ENCODE results near the gene RAB6A. TPM values are rescaled to one million over a fixed set of nuclear protein-coding genes. Genes with fewer than 3 reads are reported as not detected.

The RAB6A gene
- total RNA-seq, 1 experiment from 2014 or later, result 142 TPM

GRCh38 chr11:73652046-73652730 is 108.7 kb downstream of the RAB6A start:
- Histone ChIP-seq H4K20me1 (ENCODE audit: insufficient read depth) (no peaks in the 10 kb centered on the region), H3K36me3 (ENCODE audit: low read depth) (no peaks in the 10 kb centered on the region), H3K4me1 (replicated peaks; ENCODE audit: insufficient read depth) (peaks cover 7% of the 10 kb centered on the region), H3K27me3 (ENCODE audit: insufficient read depth, low read depth) (no peaks in the 10 kb centered on the region), H3K79me2 (ENCODE audit: low read depth) (no peaks in the 10 kb centered on the region), H3K9me2 (ENCODE audit: insufficient read depth) (no peaks in the 10 kb centered on the region), H3K27ac (no peak overlapping the region), H3K9me3 (ENCODE audit: insufficient read depth, low read depth) (no peaks in the 10 kb centered on the region), H2AFZ (no peak overlapping the region), H3K4me3 (no peak overlapping the region), H3K4me2 (no peak overlapping the region), H3F3A (ENCODE audit: insufficient read depth, low read depth) (peaks cover 4% of the 10 kb centered on the region; the same call in 1 of the 2 replicates)
- ChIA-PET POLR2A (ENCODE audit: unreplicated experiment) (no interaction called here), CTCF (no interaction called here)
- TF ChIP-seq EZH2 (IDR thresholded peaks at IDR 0.05; ENCODE audit: low read depth), result no peak
- no peak for TF ChIP-seq CTCF (conservative IDR thresholded peaks at IDR 0.05)
- BruUV-seq (replicated peaks), result no TSS peak
- peak in 1 of 2 experiments; percentile 10 for DNase-seq
- intact Hi-C loops (cut with micrococcal nuclease; ENCODE audit: unreplicated experiment), result no loop called here

- no peak for TF ChIP-seq EZH2 (IDR thresholded peaks at IDR 0.05; ENCODE audit: low read depth)
- TF ChIP-seq CTCF (conservative IDR thresholded peaks at IDR 0.05), result no peak
- Histone ChIP-seq H4K20me1 (ENCODE audit: insufficient read depth) (no peaks in the 10 kb centered on the region), H3K4me1 (replicated peaks; ENCODE audit: insufficient read depth) (peaks cover 7% of the 10 kb centered on the region), H3F3A (ENCODE audit: insufficient read depth, low read depth) (peaks cover 4% of the 10 kb centered on the region; the same call in 1 of the 2 replicates), H2AFZ (no peak overlapping the region), H3K36me3 (ENCODE audit: low read depth) (no peaks in the 10 kb centered on the region), H3K79me2 (ENCODE audit: low read depth) (no peaks in the 10 kb centered on the region), H3K9me3 (ENCODE audit: insufficient read depth, low read depth) (no peaks in the 10 kb centered on the region), H3K4me3 (no peak overlapping the region), H3K27me3 (ENCODE audit: insufficient read depth, low read depth) (no peaks in the 10 kb centered on the region), H3K4me2 (no peak overlapping the region), H3K27ac (no peak overlapping the region), H3K9me2 (ENCODE audit: insufficient read depth) (no peaks in the 10 kb centered on the region)
- CTCF ChIA-PET, result no interaction called here
- BruUV-seq (replicated peaks), result no TSS peak
- intact Hi-C loops (cut with micrococcal nuclease; ENCODE audit: unreplicated experiment), result no loop called here
- DNase-seq, result no peak
- POLR2A ChIA-PET (ENCODE audit: unreplicated experiment), result no interaction called here
Measured at GRCh38 chr11:73651661-73652045, 109.2 kb downstream of the RAB6A start.

DNA sequence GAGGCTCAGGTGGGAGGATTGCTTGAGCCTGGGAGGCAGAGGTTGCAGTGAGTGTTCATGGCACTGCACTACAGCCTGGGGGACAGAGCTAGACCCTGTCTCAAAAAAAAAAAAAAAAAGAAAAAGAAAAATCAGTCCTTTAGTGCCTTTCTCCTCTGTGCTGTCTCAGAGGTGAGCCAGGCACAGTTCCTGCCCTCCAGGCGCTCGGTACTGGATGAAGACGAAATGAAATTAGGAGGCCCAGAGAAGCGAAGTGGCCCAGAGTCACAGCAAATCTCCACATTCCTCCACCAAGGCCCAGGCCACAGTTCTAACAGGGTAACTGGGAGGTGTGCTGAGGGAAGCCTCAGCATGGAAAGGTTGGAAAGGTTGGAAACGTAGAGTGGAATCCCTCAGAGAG is 109.6 kb downstream of the RAB6A start:
- Histone ChIP-seq H4K20me1 (ENCODE audit: insufficient read depth) (no peaks in the 10 kb centered on the region), H3F3A (ENCODE audit: insufficient read depth, low read depth) (peaks cover 4% of the 10 kb centered on the region; the same call in 1 of the 2 replicates), H2AFZ (no peak overlapping the region), H3K9me3 (ENCODE audit: insufficient read depth, low read depth) (no peaks in the 10 kb centered on the region), H3K27me3 (ENCODE audit: insufficient read depth, low read depth) (no peaks in the 10 kb centered on the region), H3K4me3 (no peak overlapping the region), H3K27ac (no peak overlapping the region), H3K36me3 (ENCODE audit: low read depth) (no peaks in the 10 kb centered on the region), H3K9me2 (ENCODE audit: insufficient read depth) (no peaks in the 10 kb centered on the region), H3K4me1 (replicated peaks; ENCODE audit: insufficient read depth) (peaks cover 7% of the 10 kb centered on the region), H3K4me2 (no peak overlapping the region), H3K79me2 (ENCODE audit: low read depth) (no peaks in the 10 kb centered on the region)
- intact Hi-C loops (cut with micrococcal nuclease; ENCODE audit: unreplicated experiment), result no loop called here
- ChIA-PET CTCF (interaction anchor here (0.6 kb wide), 1 partner anchor 171 kb away, joined by 5 read pairs; no protein-coding TSS in a partner anchor), POLR2A (ENCODE audit: unreplicated experiment) (no interaction called here)
- TF ChIP-seq EZH2 (IDR thresholded peaks at IDR 0.05; ENCODE audit: low read depth) (no peak), CTCF (conservative IDR thresholded peaks at IDR 0.05) (no peak)
- no peak for DNase-seq
- no TSS peak for BruUV-seq (replicated peaks)
